A549 (cell line): ENCODE results near the gene CACNA1I. TPM values are rescaled to one million over a fixed set of nuclear protein-coding genes. Genes with fewer than 3 reads are reported as not detected.

Experiments used
- ATAC-seq, 2 experiments: fragments of 200-7000 bp in 1 of 2; fragments of >200 bp in 1 of 2; cut with Nextera tagmentation in 1 of 2; cut with Tn5 transposase in 1 of 2; 3 replicates each; pipeline versions ENCODE4 v1.8.0 to v1.9.1; 2018 to 2020; ENCODE audit warnings: mild to moderate bottlenecking in 1 of 2, moderate library complexity in 1 of 2
- CTCF ChIA-PET: fragments of 300-600 bp; sonication (Branson Sonifier 250); formaldehyde crosslinking; extraction: SDS; loops from one replicate; lab custom pipeline; 2021; ENCODE audit warnings: antibody characterized with exemption, inconsistent platforms; lab: Yijun Ruan, JAX
- POLR2A ChIA-PET: fragments of 350-600 bp; formaldehyde crosslinking; extraction: SDS; loops from one replicate; lab custom pipeline; 2021; ENCODE audit warnings: antibody characterized with exemption, inconsistent platforms; lab: Yijun Ruan, JAX
- DNase-seq, 2 experiments: peaks; one replicate each; pipeline versions ENCODE4 v3.0.0 to v3.0.0-alpha.2; 2011 to 2016; ENCODE audit warnings: low read depth in 1 of 2, low spot score in 1 of 2
- FAIRE-seq: peaks from 2 replicates; lab custom pipeline; 2011; peaks lifted over from hg19 to GRCh38; lab: Jason Lieb, UNC
- H3K27ac ChIP-seq, 2 experiments: fragments of >200 bp; sonication (Bioruptor Twin); formaldehyde crosslinking; 3 replicates each; pipeline ENCODE4 v1.5.1; 2016 to 2017
- H3K4me1 ChIP-seq: fragments of >200 bp; sonication (Bioruptor Twin); formaldehyde crosslinking; 3 replicates; pipeline ENCODE4 v1.6.1; 2016
- H3K4me2 ChIP-seq: fragments of >200 bp; sonication (Bioruptor Twin); formaldehyde crosslinking; 3 replicates; pipeline ENCODE4 v1.6.1; 2016
- H3K4me3 ChIP-seq: fragments of >200 bp; sonication (Bioruptor Twin); formaldehyde crosslinking; 3 replicates; pipeline ENCODE4 v1.5.1; 2016
- H3K9me3 ChIP-seq: fragments of >200 bp; sonication (Bioruptor Twin); formaldehyde crosslinking; 3 replicates; pipeline ENCODE4 v1.6.1; 2016
- CBX2 ChIP-seq: fragments of 200-600 bp; sonication (generic); IDR thresholded peaks from 2 replicates; pipeline ENCODE4 v1.6.1; 2016; ENCODE audit warnings: low read depth, mild to moderate bottlenecking, borderline replicate concordance
- CHD2 ChIP-seq: fragments of 150-350 bp; IDR thresholded peaks from 2 replicates; pipeline ENCODE4 v1.6.1; 2014; ENCODE audit warnings: low read length; ENCODE audit not compliant: partially characterized antibody
- CTCF ChIP-seq: fragments of >200 bp; sonication (Bioruptor Twin); formaldehyde crosslinking; IDR thresholded peaks from 3 replicates; pipeline ENCODE4 v1.5.1; 2016
- FOXS1 ChIP-seq: fragments of 250-450 bp; sonication (Bioruptor Pico); IDR thresholded peaks from 2 replicates; pipeline ENCODE4 v1.5.0; 2020; ENCODE audit warnings: mild to moderate bottlenecking, moderate library complexity
- HDAC2 ChIP-seq: fragments of 200-600 bp; sonication (generic); IDR thresholded peaks from 2 replicates; pipeline ENCODE4 v1.6.1; 2016
- HEYL ChIP-seq: fragments of 250-450 bp; sonication (Bioruptor Pico); IDR thresholded peaks from 2 replicates; pipeline ENCODE4 v1.8.0; 2021; ENCODE audit warnings: mild to moderate bottlenecking, moderate library complexity
- HOXA7 ChIP-seq: fragments of 250-450 bp; sonication (Bioruptor Pico); IDR thresholded peaks from 2 replicates; pipeline ENCODE4 v1.5.0; 2020; ENCODE audit warnings: mild to moderate bottlenecking, moderate library complexity
- HOXB5 ChIP-seq: fragments of 250-450 bp; sonication (Bioruptor Pico); IDR thresholded peaks from 2 replicates; pipeline ENCODE4 v1.5.0; 2020; ENCODE audit warnings: mild to moderate bottlenecking, moderate library complexity
- JUN ChIP-seq, 2 experiments: fragments of >200 bp; sonication (Bioruptor Twin); formaldehyde crosslinking; IDR thresholded peaks; 2 replicates in 1 of 2; 3 replicates in 1 of 2; pipeline ENCODE4 v1.6.1; 2016 to 2017
- KDM5A ChIP-seq: fragments of 200-600 bp; sonication (generic); IDR thresholded peaks from 2 replicates; pipeline ENCODE4 v1.6.1; 2016; ENCODE audit warnings: antibody characterized with exemption, mild to moderate bottlenecking
- MAFK ChIP-seq: fragments of 450-650 bp; IDR thresholded peaks from 2 replicates; pipeline ENCODE4 v1.6.1; 2014; ENCODE audit not compliant: partially characterized antibody
- MAZ ChIP-seq: fragments of 150-350 bp; IDR thresholded peaks from 2 replicates; pipeline ENCODE4 v1.6.1; 2014; ENCODE audit warnings: antibody characterized with exemption, low read depth, low read length, borderline replicate concordance
- NFE2L2 ChIP-seq: fragments of 150-350 bp; conservative IDR thresholded peaks from 2 replicates; pipeline ENCODE4 v1.6.1; 2014; ENCODE audit warnings: low read length
- NR3C1 ChIP-seq: fragments of >200 bp; sonication (Bioruptor Twin); formaldehyde crosslinking; IDR thresholded peaks from 3 replicates; pipeline ENCODE4 v1.6.1; 2017
- POLR2A ChIP-seq: IDR thresholded peaks from 2 replicates; pipeline ENCODE4 v1.6.1; 2012; ENCODE audit warnings: mild to moderate bottlenecking, low read length
- POLR2AphosphoS2 ChIP-seq: conservative IDR thresholded peaks from 2 replicates; pipeline ENCODE4 v1.6.1; 2012; ENCODE audit warnings: low read length, improper control_type of control experiment, inconsistent platforms
- RARB ChIP-seq: fragments of 250-450 bp; sonication (Bioruptor Pico); IDR thresholded peaks from 2 replicates; pipeline ENCODE4 v1.8.0; 2021; ENCODE audit warnings: mild to moderate bottlenecking, moderate library complexity
- SREBF2 ChIP-seq: fragments of 450-650 bp; IDR thresholded peaks from 2 replicates; pipeline ENCODE4 v1.6.1; 2014; ENCODE audit warnings: mild to moderate bottlenecking, moderate library complexity
- TP53 ChIP-seq: fragments of 250-450 bp; sonication (Bioruptor Pico); IDR thresholded peaks from 2 replicates; pipeline ENCODE4 v1.5.0; 2021; ENCODE audit warnings: mild to moderate bottlenecking, moderate library complexity
- ZNF302 ChIP-seq: fragments of 250-450 bp; sonication (Bioruptor Pico); IDR thresholded peaks from 2 replicates; pipeline ENCODE4 v1.9.0; 2021; ENCODE audit warnings: inconsistent platforms, mild to moderate bottlenecking, moderate library complexity
- ZSCAN20 ChIP-seq: fragments of 250-450 bp; sonication (Bioruptor Pico); IDR thresholded peaks from 2 replicates; pipeline ENCODE4 v1.8.0; 2022; ENCODE audit warnings: mild to moderate bottlenecking, moderate library complexity
- WGBS: methylation state at CpG from one replicate; pipeline ENCODE4 v1.1.6; 2017; ENCODE audit errors: missing lambda C conversion rate; 5-methylcytosine and 5-hydroxymethylcytosine counted together
- polyA plus RNA-seq, 4 experiments: library from polyadenylated mRNA; depleted of rRNA in 3 of 4; stranded (reverse); fragments of >200 nt; fragmentation: RNase III in 1 of 4; extraction: RNeasy Plus Mini Kit Qiagen cat#74134 plus additional on column Dnase treatment in 1 of 4; gene quantifications; 2 replicates in 3 of 4; 3 replicates in 1 of 4; pipeline ENCODE4 v1.2.3, GENCODE V29; 2011 to 2017
- TF ChIP-seq, protein P1 (sequence below): IDR thresholded peaks from 2 replicates; pipeline ENCODE4 v1.6.1; 2012
- TF ChIP-seq, protein P2 (sequence below): fragments of >200 bp; sonication (Bioruptor Twin); formaldehyde crosslinking; IDR thresholded peaks from 3 replicates; pipeline ENCODE4 v1.6.1; 2016
- TF ChIP-seq, protein P3 (sequence below): IDR thresholded peaks from 2 replicates; pipeline ENCODE4 v1.6.1; 2012

The CACNA1I gene
- polyA plus RNA-seq, 2 of the 4 experiments (the other 2 are of a cell fraction) = 0.03 to 0.13 TPM

GRCh38 chr22:39596601-39597000, 26.0 kb downstream of the CACNA1I start:
- Histone ChIP-seq H3K4me3 (no peak overlapping the region), H3K27ac (no peak overlapping the region; a peak in 1 of 6 replicates), H3K9me3 (no peaks in the 10 kb centered on the region), H3K4me1 (peaks cover 23% of the 10 kb centered on the region), H3K4me2 (no peak overlapping the region)
- ATAC-seq = no peak
- ChIA-PET POLR2A (no interaction called here), CTCF (no interaction called here)
- no peak for TF ChIP-seq SREBF2
- TF ChIP-seq POLR2A = no peak
- TF ChIP-seq CHD2 = no peak
- TF ChIP-seq, protein P1, sequence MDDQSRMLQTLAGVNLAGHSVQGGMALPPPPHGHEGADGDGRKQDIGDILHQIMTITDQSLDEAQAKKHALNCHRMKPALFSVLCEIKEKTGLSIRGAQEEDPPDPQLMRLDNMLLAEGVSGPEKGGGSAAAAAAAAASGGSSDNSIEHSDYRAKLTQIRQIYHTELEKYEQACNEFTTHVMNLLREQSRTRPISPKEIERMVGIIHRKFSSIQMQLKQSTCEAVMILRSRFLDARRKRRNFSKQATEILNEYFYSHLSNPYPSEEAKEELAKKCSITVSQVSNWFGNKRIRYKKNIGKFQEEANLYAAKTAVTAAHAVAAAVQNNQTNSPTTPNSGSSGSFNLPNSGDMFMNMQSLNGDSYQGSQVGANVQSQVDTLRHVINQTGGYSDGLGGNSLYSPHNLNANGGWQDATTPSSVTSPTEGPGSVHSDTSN = no peak
- TF ChIP-seq RARB (CRISPR knock-in tag) = no peak
- no peak for TF ChIP-seq POLR2AphosphoS2
- TF ChIP-seq MAZ = no peak
- no peak for TF ChIP-seq NR3C1
- no peak for TF ChIP-seq HOXA7 (CRISPR knock-in tag)
- no peak for TF ChIP-seq CTCF
- TF ChIP-seq HOXB5 (CRISPR knock-in tag) = no peak
- no peak for TF ChIP-seq FOXS1
- no peak for TF ChIP-seq KDM5A
- TF ChIP-seq, protein P2, sequence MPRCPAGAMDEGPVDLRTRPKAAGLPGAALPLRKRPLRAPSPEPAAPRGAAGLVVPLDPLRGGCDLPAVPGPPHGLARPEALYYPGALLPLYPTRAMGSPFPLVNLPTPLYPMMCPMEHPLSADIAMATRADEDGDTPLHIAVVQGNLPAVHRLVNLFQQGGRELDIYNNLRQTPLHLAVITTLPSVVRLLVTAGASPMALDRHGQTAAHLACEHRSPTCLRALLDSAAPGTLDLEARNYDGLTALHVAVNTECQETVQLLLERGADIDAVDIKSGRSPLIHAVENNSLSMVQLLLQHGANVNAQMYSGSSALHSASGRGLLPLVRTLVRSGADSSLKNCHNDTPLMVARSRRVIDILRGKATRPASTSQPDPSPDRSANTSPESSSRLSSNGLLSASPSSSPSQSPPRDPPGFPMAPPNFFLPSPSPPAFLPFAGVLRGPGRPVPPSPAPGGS = no peak
- no peak for TF ChIP-seq TP53 (CRISPR knock-in tag)
- TF ChIP-seq ZSCAN20 = no peak
- DNase-seq = no peak
- 73% methylated on average over 5 of the region's 6 CpGs for WGBS
- no peak for FAIRE-seq

- 86% methylated on average over 3 of the region's 8 CpGs for WGBS
- Histone ChIP-seq H3K4me2 (no peak overlapping the region), H3K27ac (peak overlapping the region in 1 of 2 experiments; percentile 24; a peak in 1 of 6 replicates), H3K4me1 (peaks cover 16% of the 10 kb centered on the region), H3K4me3 (no peak overlapping the region), H3K9me3 (no peaks in the 10 kb centered on the region; the same call in 2 of the 3 replicates)
- CTCF ChIA-PET = no interaction called here
- DNase-seq = no peak
- ATAC-seq = peak; percentile 5 to 10; a peak in 4 of 6 replicates
- no peak for TF ChIP-seq HEYL (CRISPR knock-in tag)
- TF ChIP-seq HDAC2 = no peak
- no peak for TF ChIP-seq JUN (IDR thresholded peaks at IDR 0.05)
- no peak for TF ChIP-seq ZNF302
- TF ChIP-seq NFE2L2 = no peak
- TF ChIP-seq CBX2 = no peak
- no peak for TF ChIP-seq MAFK
- TF ChIP-seq FOXS1 = no peak
- no peak for TF ChIP-seq NR3C1
- TF ChIP-seq ZSCAN20 = no peak
- TF ChIP-seq SREBF2 = no peak
- TF ChIP-seq MAZ = no peak
- TF ChIP-seq, protein P3, sequence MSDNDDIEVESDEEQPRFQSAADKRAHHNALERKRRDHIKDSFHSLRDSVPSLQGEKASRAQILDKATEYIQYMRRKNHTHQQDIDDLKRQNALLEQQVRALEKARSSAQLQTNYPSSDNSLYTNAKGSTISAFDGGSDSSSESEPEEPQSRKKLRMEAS = no peak
- POLR2A ChIA-PET = no interaction called here
- no peak for FAIRE-seq
Observed at GRCh38 chr22:39597236-39597869, 26.8 kb downstream of the CACNA1I start.
